HepG2 (cell line): Measurements from ENCODE around the gene CASP7. TPM values are rescaled to one million over a fixed set of nuclear protein-coding genes. Genes with fewer than 3 reads are reported as not detected.

Experiments
- ATAC-seq: fragments of 200-7000 bp; cut with Tn5 transposase; 3 replicates; pipeline ENCODE4 v1.9.1; 2020; ENCODE audit warnings: mild to moderate bottlenecking, moderate library complexity
- BruUV-seq: library from RNA; stranded (reverse); fragments of 400-500 nt; replicated peaks from 2 replicates; lab custom pipeline; 2021; lab: Mats Ljungman, UMichigan
- CTCF ChIA-PET: fragments of 300-600 bp; formaldehyde crosslinking; extraction: SDS; loops from one replicate; lab custom pipeline; 2021; ENCODE audit warnings: low total read pairs, inconsistent platforms, low intra/inter-chr PET ratio; lab: Yijun Ruan, JAX
- POLR2A ChIA-PET: fragments of 350-600 bp; sonication (Branson Sonifier 250); formaldehyde crosslinking; loops from one replicate; lab custom pipeline; 2020; ENCODE audit warnings: antibody characterized with exemption, inconsistent platforms; lab: Yijun Ruan, JAX
- DNase-seq: peaks from one replicate; pipeline ENCODE4 v3.0.0-alpha.2; 2015; ENCODE audit warnings: low spot score
- FAIRE-seq: peaks from 3 replicates; lab custom pipeline; 2011; peaks lifted over from hg19 to GRCh38; lab: Jason Lieb, UNC
- H2AFZ ChIP-seq: one replicate; pipeline ENCODE4 v1.6.1; 2011; ENCODE audit warnings: low read length, inconsistent platforms
- H3K27ac ChIP-seq: fragments of 300-600 bp; 3 replicates; pipeline ENCODE4 v1.8.0; 2011; ENCODE audit warnings: mixed run types, mild to moderate bottlenecking, mixed read lengths, low read length, inconsistent platforms; ENCODE audit not compliant: insufficient read depth; ENCODE audit errors: extremely low read length
- H3K27me3 ChIP-seq, 2 experiments: fragments of 200-600 bp in 1 of 2; 2 replicates in 1 of 2; 3 replicates in 1 of 2; pipeline versions ENCODE4 v1.6.0 to v1.8.0; 2011; ENCODE audit warnings: low read length in 2 of 2, mild to moderate bottlenecking in 2 of 2, moderate library complexity in 2 of 2, inconsistent platforms in 1 of 2; ENCODE audit not compliant: insufficient read depth in 2 of 2, control insufficient read depth in 1 of 2
- H3K36me3 ChIP-seq, 2 experiments: fragments of 200-600 bp in 1 of 2; replicated peaks in 1 of 2; 2 replicates in 1 of 2; 3 replicates in 1 of 2; pipeline versions ENCODE4 v1.5.1 to v1.8.0; 2011; ENCODE audit warnings: low read length in 2 of 2, inconsistent platforms in 1 of 2; ENCODE audit not compliant: insufficient read depth in 2 of 2, control insufficient read depth in 1 of 2
- H3K4me1 ChIP-seq: 2 replicates; pipeline ENCODE4 v1.5.1; 2012; ENCODE audit warnings: low read length, inconsistent platforms; ENCODE audit not compliant: insufficient read depth
- H3K4me2 ChIP-seq: 2 replicates; pipeline ENCODE4 v1.6.0; 2011; ENCODE audit warnings: low read depth, low read length, inconsistent platforms
- H3K4me3 ChIP-seq, 3 experiments: fragments of 200-600 bp in 1 of 3; sonication (generic), shearing (Covaris generic) in 1 of 3; replicated peaks in 1 of 3; 2 replicates each; pipeline ENCODE4 v1.5.1; 2011 to 2016; ENCODE audit warnings: low read length in 3 of 3, inconsistent platforms in 2 of 3, low read depth in 2 of 3, mild to moderate bottlenecking in 2 of 3, control low read depth in 1 of 3, mixed read lengths in 1 of 3; ENCODE audit not compliant: insufficient read depth in 1 of 3
- H3K79me2 ChIP-seq: one replicate; pipeline ENCODE4 v1.6.1; 2011; ENCODE audit warnings: low read length, inconsistent platforms; ENCODE audit not compliant: insufficient read depth
- H3K9ac ChIP-seq: 2 replicates; pipeline ENCODE4 v1.6.0; 2011; ENCODE audit warnings: mild to moderate bottlenecking, low read depth, low read length, inconsistent platforms; ENCODE audit not compliant: insufficient read depth
- H3K9me3 ChIP-seq: 2 replicates; pipeline ENCODE4 v1.5.1; 2012; ENCODE audit warnings: mild to moderate bottlenecking, low read length
- H4K20me1 ChIP-seq: 2 replicates; pipeline ENCODE4 v1.6.0; 2011; ENCODE audit warnings: inconsistent platforms, mild to moderate bottlenecking, low read length, moderate library complexity; ENCODE audit not compliant: insufficient read depth
- ELF4 ChIP-seq: sonication (generic); formaldehyde crosslinking; IDR thresholded peaks from 2 replicates; pipeline ENCODE4 v1.5.0; 2020; ENCODE audit warnings: missing genetic modification reagents, mild to moderate bottlenecking, moderate library complexity, borderline replicate concordance
- GTF3A ChIP-seq: sonication (generic); formaldehyde crosslinking; conservative IDR thresholded peaks from 2 replicates; pipeline ENCODE4 v1.4.0; 2020; ENCODE audit warnings: mild to moderate bottlenecking, missing genetic modification reagents
- NFE2L1 ChIP-seq: sonication (generic); formaldehyde crosslinking; IDR thresholded peaks from 2 replicates; pipeline ENCODE4 v1.4.0; 2020; ENCODE audit warnings: missing genetic modification reagents, mild to moderate bottlenecking, borderline replicate concordance
- ONECUT2 ChIP-seq: sonication (generic); formaldehyde crosslinking; IDR thresholded peaks from 2 replicates; pipeline ENCODE4 v1.4.0; 2020; ENCODE audit warnings: missing genetic modification reagents
- PTBP1 ChIP-seq: fragments of 200-400 bp; formaldehyde crosslinking; IDR thresholded peaks from 2 replicates; pipeline ENCODE4 v1.6.1; 2018; ENCODE audit warnings: low read length, low read depth; ENCODE audit not compliant: poor library complexity, severe bottlenecking
- SALL1 ChIP-seq: sonication (generic); formaldehyde crosslinking; IDR thresholded peaks from 2 replicates; pipeline ENCODE4 v1.8.0; 2022; ENCODE audit warnings: mild to moderate bottlenecking, missing genetic modification reagents
- SKI ChIP-seq: fragments of 450-650 bp; IDR thresholded peaks from one replicate; pipeline ENCODE4 v1.6.1; 2018; ENCODE audit warnings: mild to moderate bottlenecking; ENCODE audit not compliant: partially characterized antibody
- SMARCC2 ChIP-seq: fragments of 450-650 bp; IDR thresholded peaks from 2 replicates; pipeline ENCODE4 v1.6.1; 2017; ENCODE audit warnings: antibody characterized with exemption, mild to moderate bottlenecking
- ZNF10 ChIP-seq: sonication (generic); formaldehyde crosslinking; IDR thresholded peaks from 2 replicates; pipeline ENCODE4 v1.4.0; 2020; ENCODE audit warnings: mild to moderate bottlenecking, low read depth, missing genetic modification reagents, borderline replicate concordance
- ZNF563 ChIP-seq: sonication (generic); formaldehyde crosslinking; IDR thresholded peaks from 2 replicates; pipeline ENCODE4 v1.8.0; 2022; ENCODE audit warnings: mild to moderate bottlenecking, moderate library complexity, missing genetic modification reagents
- ZNF670 ChIP-seq: sonication (generic); formaldehyde crosslinking; IDR thresholded peaks from 2 replicates; pipeline ENCODE4 v1.8.0; 2022; ENCODE audit warnings: mild to moderate bottlenecking, missing genetic modification reagents, borderline replicate concordance
- ZSCAN30 ChIP-seq: sonication (generic); formaldehyde crosslinking; IDR thresholded peaks from 2 replicates; pipeline ENCODE4 v1.5.0; 2020; ENCODE audit warnings: mild to moderate bottlenecking, missing genetic modification reagents
- WGBS: methylation state at CpG from one replicate; pipeline ENCODE4 v1.1.6; 2017; ENCODE audit warnings: low lambda C conversion rate; 5-methylcytosine and 5-hydroxymethylcytosine counted together
- in situ Hi-C: cut with HindIII; loops from 2 replicates; pipeline ENCODE4 v1.10.0; 2017; ENCODE audit warnings: low pct_unique_long_range_greater_than_20kb; ENCODE audit not compliant: extremely low pct_ligation_motif_present
- intact Hi-C: fragments of 100-400 bp; cut with micrococcal nuclease; formaldehyde crosslinking; loops from one replicate; pipeline ENCODE4 v1.10.0; 2022; ENCODE audit not compliant: unreplicated experiment
- polyA plus RNA-seq, 8 experiments: library from polyadenylated mRNA; depleted of rRNA in 3 of 8; stranded (reverse) in 7 of 8; unstranded in 1 of 8; fragments of >200 nt; fragmentation: Illumina TruSeq in 4 of 8; extraction: Trizol in 4 of 8; gene quantifications; 2 replicates each; pipeline versions ENCODE4 v1.2.1 to v1.2.3, GENCODE V29; 2011 to 2016; ENCODE audit warnings: low read depth in 4 of 8, missing spikeins in 1 of 8, mixed read lengths in 1 of 8; ENCODE audit not compliant: insufficient read depth in 1 of 8
- total RNA-seq, 5 experiments: library from RNA; depleted of rRNA; stranded (reverse); fragments of >200 nt; fragmentation: Illumina TruSeq; extraction: Trizol; gene quantifications; 2 replicates each; pipeline ENCODE4 v1.2.3, GENCODE V29; 2016; ENCODE audit warnings: low read depth in 1 of 5
- TF ChIP-seq, protein P1 (sequence below): IDR thresholded peaks from 2 replicates; pipeline ENCODE4 v1.6.1; 2016; ENCODE audit warnings: missing genetic modification reagents, missing compliant biosample characterization
- TF ChIP-seq, protein P2 (sequence below): sonication (generic); formaldehyde crosslinking; IDR thresholded peaks from 2 replicates; pipeline ENCODE4 v1.4.0; 2020; ENCODE audit warnings: mild to moderate bottlenecking, missing genetic modification reagents

The CASP7 gene
- total and polyA plus RNA-seq, 2 of the 13 experiments (the other 11 are each of a cell fraction or from before 2014, with no cell fraction given), result 11.9 to 39.3 TPM

- Histone ChIP-seq H3K4me1 (0 out of 2 replicates have a peak, but pooled peaks cover 8% of the 10 kb centered on the region), H3K27me3 (no peaks in the 10 kb centered on the region), H4K20me1 (no peaks in the 10 kb centered on the region), H3K36me3 (no peaks in the 10 kb centered on the region), H3K4me2 (no peak overlapping the region), H3K4me3 (no peak overlapping the region), H3K79me2 (no peaks in the 10 kb centered on the region), H3K9me3 (no peaks in the 10 kb centered on the region), H2AFZ (no peak overlapping the region), H3K9ac (no peak overlapping the region), H3K27ac (no peak overlapping the region)
- in situ Hi-C loops (no loop called here), intact Hi-C loops (no loop called here)
- ChIA-PET POLR2A (no interaction called here), CTCF (no interaction called here)
- DNase-seq (no peak), FAIRE-seq (no peak), ATAC-seq (no peak)
- TF ChIP-seq, protein P1, sequence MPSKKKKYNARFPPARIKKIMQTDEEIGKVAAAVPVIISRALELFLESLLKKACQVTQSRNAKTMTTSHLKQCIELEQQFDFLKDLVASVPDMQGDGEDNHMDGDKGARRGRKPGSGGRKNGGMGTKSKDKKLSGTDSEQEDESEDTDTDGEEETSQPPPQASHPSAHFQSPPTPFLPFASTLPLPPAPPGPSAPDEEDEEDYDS (CRISPR knock-in tag), result no peak
- TF ChIP-seq PTBP1, result no peak
- TF ChIP-seq ONECUT2, result no peak
- TF ChIP-seq ZNF563 (CRISPR knock-in tag), result no peak
- no peak for TF ChIP-seq GTF3A (CRISPR knock-in tag)
- no peak for TF ChIP-seq SALL1 (CRISPR knock-in tag)
- no peak for TF ChIP-seq ZNF10 (CRISPR knock-in tag)
- TF ChIP-seq SKI, result no peak
- no peak for TF ChIP-seq ELF4 (CRISPR knock-in tag)
- WGBS, result 29% methylated on average over 4 of the region's 4 CpGs
- no TSS peak for BruUV-seq
Measured at GRCh38 chr10:113641702-113642101, 38.0 kb upstream of the CASP7 start.

- intact Hi-C loops (no loop called here), in situ Hi-C loops (no loop called here)
- FAIRE-seq (no peak), DNase-seq (no peak), ATAC-seq (no peak)
- no peak overlapping the region for H2AFZ ChIP-seq
- no peaks in the 10 kb centered on the region for H3K79me2 ChIP-seq
- H3K27me3 ChIP-seq, result no peaks in the 10 kb centered on the region
- H4K20me1 ChIP-seq, result no peaks in the 10 kb centered on the region
- no peak overlapping the region for H3K27ac ChIP-seq
- H3K4me2 ChIP-seq, result no peak overlapping the region
- 12% methylated on average over 4 of the region's 4 CpGs for WGBS
- CTCF ChIA-PET, result no interaction called here
- no peaks in the 10 kb centered on the region for H3K36me3 ChIP-seq
- H3K4me1 ChIP-seq, result 0 out of 2 replicates have a peak, but pooled peaks cover 8% of the 10 kb centered on the region
- no peak overlapping the region for H3K9ac ChIP-seq
- POLR2A ChIA-PET, result no interaction called here
- H3K4me3 ChIP-seq, result no peak overlapping the region
- BruUV-seq, result no TSS peak
- H3K9me3 ChIP-seq, result no peaks in the 10 kb centered on the region
- TF ChIP-seq NFE2L1 (CRISPR knock-in tag) (no peak), SMARCC2 (no peak), ZSCAN30 (no peak), ZNF670 (no peak)
- TF ChIP-seq, protein P2, sequence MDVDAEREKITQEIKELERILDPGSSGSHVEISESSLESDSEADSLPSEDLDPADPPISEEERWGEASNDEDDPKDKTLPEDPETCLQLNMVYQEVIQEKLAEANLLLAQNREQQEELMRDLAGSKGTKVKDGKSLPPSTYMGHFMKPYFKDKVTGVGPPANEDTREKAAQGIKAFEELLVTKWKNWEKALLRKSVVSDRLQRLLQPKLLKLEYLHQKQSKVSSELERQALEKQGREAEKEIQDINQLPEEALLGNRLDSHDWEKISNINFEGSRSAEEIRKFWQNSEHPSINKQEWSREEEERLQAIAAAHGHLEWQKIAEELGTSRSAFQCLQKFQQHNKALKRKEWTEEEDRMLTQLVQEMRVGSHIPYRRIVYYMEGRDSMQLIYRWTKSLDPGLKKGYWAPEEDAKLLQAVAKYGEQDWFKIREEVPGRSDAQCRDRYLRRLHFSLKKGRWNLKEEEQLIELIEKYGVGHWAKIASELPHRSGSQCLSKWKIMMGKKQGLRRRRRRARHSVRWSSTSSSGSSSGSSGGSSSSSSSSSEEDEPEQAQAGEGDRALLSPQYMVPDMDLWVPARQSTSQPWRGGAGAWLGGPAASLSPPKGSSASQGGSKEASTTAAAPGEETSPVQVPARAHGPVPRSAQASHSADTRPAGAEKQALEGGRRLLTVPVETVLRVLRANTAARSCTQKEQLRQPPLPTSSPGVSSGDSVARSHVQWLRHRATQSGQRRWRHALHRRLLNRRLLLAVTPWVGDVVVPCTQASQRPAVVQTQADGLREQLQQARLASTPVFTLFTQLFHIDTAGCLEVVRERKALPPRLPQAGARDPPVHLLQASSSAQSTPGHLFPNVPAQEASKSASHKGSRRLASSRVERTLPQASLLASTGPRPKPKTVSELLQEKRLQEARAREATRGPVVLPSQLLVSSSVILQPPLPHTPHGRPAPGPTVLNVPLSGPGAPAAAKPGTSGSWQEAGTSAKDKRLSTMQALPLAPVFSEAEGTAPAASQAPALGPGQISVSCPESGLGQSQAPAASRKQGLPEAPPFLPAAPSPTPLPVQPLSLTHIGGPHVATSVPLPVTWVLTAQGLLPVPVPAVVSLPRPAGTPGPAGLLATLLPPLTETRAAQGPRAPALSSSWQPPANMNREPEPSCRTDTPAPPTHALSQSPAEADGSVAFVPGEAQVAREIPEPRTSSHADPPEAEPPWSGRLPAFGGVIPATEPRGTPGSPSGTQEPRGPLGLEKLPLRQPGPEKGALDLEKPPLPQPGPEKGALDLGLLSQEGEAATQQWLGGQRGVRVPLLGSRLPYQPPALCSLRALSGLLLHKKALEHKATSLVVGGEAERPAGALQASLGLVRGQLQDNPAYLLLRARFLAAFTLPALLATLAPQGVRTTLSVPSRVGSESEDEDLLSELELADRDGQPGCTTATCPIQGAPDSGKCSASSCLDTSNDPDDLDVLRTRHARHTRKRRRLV (CRISPR knock-in tag), result no peak
Measured at GRCh38 chr10:113643183-113643582, 36.5 kb upstream of the CASP7 start.
